DOHH2 (cell line): ENCODE data around the gene TRIL.

Source experiments
- H3F3A ChIP-seq: fragments of 200-600 bp; sonication (generic), shearing (Covaris generic); 2 replicates; pipeline ENCODE4 v1.6.0; 2016; ENCODE audit warnings: antibody characterized with exemption, mild to moderate bottlenecking; ENCODE audit not compliant: control insufficient read depth, insufficient read depth
- H3K27ac ChIP-seq: fragments of 200-600 bp; sonication (generic); 2 replicates; pipeline ENCODE4 v1.5.1; 2014; ENCODE audit warnings: low read depth, mild to moderate bottlenecking, low read length, moderate library complexity
- H3K27me3 ChIP-seq: fragments of 200-600 bp; sonication (generic); 2 replicates; pipeline ENCODE4 v1.6.1; 2014; ENCODE audit warnings: mild to moderate bottlenecking, low read length, mixed read lengths; ENCODE audit not compliant: control insufficient read depth
- H3K36me3 ChIP-seq: fragments of 200-600 bp; sonication (generic); 2 replicates; pipeline ENCODE4 v1.6.1; 2014; ENCODE audit warnings: mild to moderate bottlenecking, low read length, moderate library complexity, mixed read lengths; ENCODE audit not compliant: control insufficient read depth
- H3K4me1 ChIP-seq: fragments of 200-600 bp; sonication (generic); 2 replicates; pipeline ENCODE4 v1.6.1; 2014; ENCODE audit warnings: mild to moderate bottlenecking, low read length, mixed read lengths; ENCODE audit not compliant: control insufficient read depth
- H3K4me2 ChIP-seq: fragments of 200-600 bp; sonication (generic); 2 replicates; pipeline ENCODE4 v1.6.0; 2014; ENCODE audit warnings: mild to moderate bottlenecking, low read length, moderate library complexity
- H3K4me3 ChIP-seq: fragments of 200-600 bp; sonication (generic); 2 replicates; pipeline ENCODE4 v1.5.1; 2014; ENCODE audit warnings: mild to moderate bottlenecking, low read length, mixed read lengths
- H3K79me2 ChIP-seq: fragments of 200-600 bp; sonication (generic); 2 replicates; pipeline ENCODE4 v1.6.1; 2014; ENCODE audit warnings: mild to moderate bottlenecking, low read length, mixed read lengths; ENCODE audit not compliant: control insufficient read depth
- H3K9me2 ChIP-seq: fragments of 200-600 bp; sonication (generic); replicated peaks from 2 replicates; pipeline ENCODE4 v1.6.1; 2014; ENCODE audit warnings: mild to moderate bottlenecking, low read length, mixed read lengths; ENCODE audit not compliant: control insufficient read depth
- H3K9me3 ChIP-seq: fragments of 200-600 bp; sonication (generic); 2 replicates; pipeline ENCODE4 v1.6.1; 2014; ENCODE audit warnings: antibody characterized with exemption, low read length, mixed read lengths; ENCODE audit not compliant: control insufficient read depth, insufficient read depth
- H4K20me1 ChIP-seq: fragments of 200-600 bp; sonication (generic); 2 replicates; pipeline ENCODE4 v1.6.0; 2014; ENCODE audit warnings: low read depth, mild to moderate bottlenecking, antibody characterized with exemption, low read length, moderate library complexity; ENCODE audit not compliant: control insufficient read depth, insufficient read depth
- CTCF ChIP-seq: fragments of 200-600 bp; sonication (generic); IDR thresholded peaks from one replicate; pipeline ENCODE4 v1.5.1; 2014; ENCODE audit warnings: antibody characterized with exemption, mild to moderate bottlenecking, low read depth, low read length; ENCODE audit not compliant: poor library complexity, severe bottlenecking
- EZH2phosphoT487 ChIP-seq: fragments of 200-600 bp; sonication (generic); IDR thresholded peaks from 2 replicates; pipeline ENCODE4 v1.6.1; 2017; ENCODE audit warnings: borderline replicate concordance, mild to moderate bottlenecking, antibody characterized with exemption, low read length, moderate library complexity, mixed read lengths

TRIL gene

GRCh38 chr7:28984631-28985030 lies 26.5 kb upstream of the TRIL start:
- H3F3A ChIP-seq = no peaks in the 10 kb centered on the region
- no peaks in the 10 kb centered on the region for H3K4me1 ChIP-seq
- no peaks in the 10 kb centered on the region for H3K36me3 ChIP-seq
- no peaks in the 10 kb centered on the region for H3K27me3 ChIP-seq
- H3K27ac ChIP-seq = no peak overlapping the region
- no peak overlapping the region for H3K4me2 ChIP-seq
- H3K9me3 ChIP-seq = no peaks in the 10 kb centered on the region
- no peaks in the 10 kb centered on the region for H3K79me2 ChIP-seq
- no peak overlapping the region for H3K4me3 ChIP-seq
- TF ChIP-seq EZH2phosphoT487 (no peak), CTCF (no peak)
- H3K9me2 ChIP-seq = no peaks in the 10 kb centered on the region
- H4K20me1 ChIP-seq = no peaks in the 10 kb centered on the region

- Histone ChIP-seq H3F3A (no peaks in the 10 kb centered on the region), H4K20me1 (no peaks in the 10 kb centered on the region), H3K79me2 (no peaks in the 10 kb centered on the region), H3K4me1 (no peaks in the 10 kb centered on the region), H3K9me2 (no peaks in the 10 kb centered on the region), H3K36me3 (no peaks in the 10 kb centered on the region), H3K27me3 (no peaks in the 10 kb centered on the region), H3K27ac (no peak overlapping the region), H3K4me2 (no peak overlapping the region), H3K4me3 (no peak overlapping the region), H3K9me3 (no peaks in the 10 kb centered on the region)
- no peak for TF ChIP-seq EZH2phosphoT487
- TF ChIP-seq CTCF = no peak
Observed at GRCh38 chr7:28984217-28984616, 26.1 kb upstream of the TRIL start.

GRCh38 chr7:28983396-28984190 lies 25.5 kb upstream of the TRIL start:
- Histone ChIP-seq H3K9me3 (no peaks in the 10 kb centered on the region), H3K9me2 (no peaks in the 10 kb centered on the region), H3K36me3 (no peaks in the 10 kb centered on the region), H3F3A (no peaks in the 10 kb centered on the region), H3K4me2 (no peak overlapping the region), H3K27ac (no peak overlapping the region), H4K20me1 (no peaks in the 10 kb centered on the region), H3K4me1 (no peaks in the 10 kb centered on the region), H3K27me3 (no peaks in the 10 kb centered on the region), H3K79me2 (no peaks in the 10 kb centered on the region), H3K4me3 (no peak overlapping the region)
- TF ChIP-seq EZH2phosphoT487 = no peak
- no peak for TF ChIP-seq CTCF
